ENCODE data around the gene UBFD1. TPM values are rescaled to one million over a fixed set of nuclear protein-coding genes. Genes with fewer than 3 reads are reported as not detected.

The UBFD1 gene
- total RNA-seq, 3 donors from 2014 or later: 59.0 to 90.6 (median 65.2) TPM

GRCh38 chr16:23564575-23565363, 7.2 kb downstream of the UBFD1 start:
- H3K4me1 ChIP-seq: no peaks in the 10 kb centered on the region
- H3K27me3 ChIP-seq: no peaks in the 10 kb centered on the region
- no peaks in the 10 kb centered on the region for H3K9me3 ChIP-seq
- H3K36me3 ChIP-seq: peaks cover 6% of the 10 kb centered on the region
- no peak overlapping the region for H3K4me3 ChIP-seq
- TF ChIP-seq POLR2A (IDR thresholded peaks at IDR 0.05) (no peak), POLR2AphosphoS5 (IDR thresholded peaks at IDR 0.05) (no peak), CTCF (IDR thresholded peaks at IDR 0.05) (no peak)
- peak overlapping the region; percentile 41 to 67 for H3K27ac ChIP-seq
- DNase-seq (ENCODE audit: low spot score in 2 of 2): peak in 1 of 2 donors; percentile 81
- intact Hi-C loops (cut with DNase I; ENCODE audit: low total_unique reads): no loop called here

- Histone ChIP-seq H3K4me3 (no peak overlapping the region), H3K36me3 (peaks cover 12% of the 10 kb centered on the region), H3K4me1 (no peaks in the 10 kb centered on the region), H3K27me3 (no peaks in the 10 kb centered on the region), H3K9me3 (no peaks in the 10 kb centered on the region), H3K27ac (peak overlapping the region in 1 of 2 donors; percentile 9)
- intact Hi-C loops (cut with DNase I; ENCODE audit: low total_unique reads): no loop called here
- no peak for DNase-seq (ENCODE audit: low spot score in 2 of 2)
- no peak for TF ChIP-seq POLR2AphosphoS5 (IDR thresholded peaks at IDR 0.05)
- no peak for TF ChIP-seq POLR2A (IDR thresholded peaks at IDR 0.05)
- no peak for TF ChIP-seq CTCF (IDR thresholded peaks at IDR 0.05)
These were observed 9.2 kb downstream of the UBFD1 start for GRCh38 chr16:23566724-23567123.

- Histone ChIP-seq H3K4me1 (no peaks in the 10 kb centered on the region), H3K36me3 (peaks cover 9% of the 10 kb centered on the region), H3K9me3 (no peaks in the 10 kb centered on the region), H3K27ac (no peak overlapping the region), H3K4me3 (no peak overlapping the region), H3K27me3 (no peaks in the 10 kb centered on the region)
- no peak for DNase-seq (ENCODE audit: low spot score in 2 of 2)
- TF ChIP-seq CTCF (IDR thresholded peaks at IDR 0.05) (no peak), POLR2AphosphoS5 (IDR thresholded peaks at IDR 0.05) (no peak), POLR2A (IDR thresholded peaks at IDR 0.05) (no peak)
- intact Hi-C loops (cut with DNase I; ENCODE audit: low total_unique reads): loop anchor here (2.0 kb wide), 1 partner anchor 45 kb away; no protein-coding TSS in a partner anchor
These were observed 10.1 kb downstream of the UBFD1 start for GRCh38 chr16:23567602-23568001.

GRCh38 chr16:23570992-23571632, 13.6 kb downstream of the UBFD1 start:
- Histone ChIP-seq H3K4me3 (no peak overlapping the region), H3K9me3 (no peaks in the 10 kb centered on the region), H3K4me1 (no peaks in the 10 kb centered on the region), H3K27me3 (no peaks in the 10 kb centered on the region), H3K27ac (no peak overlapping the region), H3K36me3 (peaks cover 6% of the 10 kb centered on the region)
- TF ChIP-seq POLR2A (IDR thresholded peaks at IDR 0.05): no peak
- no peak for TF ChIP-seq POLR2AphosphoS5 (IDR thresholded peaks at IDR 0.05)
- no peak for TF ChIP-seq CTCF (IDR thresholded peaks at IDR 0.05)
- DNase-seq (ENCODE audit: low spot score in 2 of 2): no peak
- intact Hi-C loops (cut with DNase I; ENCODE audit: low total_unique reads): no loop called here

GRCh38 chr16:23571895-23572294, 14.4 kb downstream of the UBFD1 start:
- Histone ChIP-seq H3K4me3 (no peak overlapping the region), H3K9me3 (no peaks in the 10 kb centered on the region), H3K36me3 (peaks cover 6% of the 10 kb centered on the region), H3K27ac (no peak overlapping the region), H3K27me3 (no peaks in the 10 kb centered on the region), H3K4me1 (no peaks in the 10 kb centered on the region)
- TF ChIP-seq POLR2AphosphoS5 (IDR thresholded peaks at IDR 0.05) (no peak), POLR2A (IDR thresholded peaks at IDR 0.05) (no peak), CTCF (IDR thresholded peaks at IDR 0.05) (no peak)
- DNase-seq (ENCODE audit: low spot score in 2 of 2): no peak
- intact Hi-C loops (cut with DNase I; ENCODE audit: low total_unique reads): no loop called here
